ENCODE measurements around the gene TBC1D22A.

The TBC1D22A gene

DNA sequence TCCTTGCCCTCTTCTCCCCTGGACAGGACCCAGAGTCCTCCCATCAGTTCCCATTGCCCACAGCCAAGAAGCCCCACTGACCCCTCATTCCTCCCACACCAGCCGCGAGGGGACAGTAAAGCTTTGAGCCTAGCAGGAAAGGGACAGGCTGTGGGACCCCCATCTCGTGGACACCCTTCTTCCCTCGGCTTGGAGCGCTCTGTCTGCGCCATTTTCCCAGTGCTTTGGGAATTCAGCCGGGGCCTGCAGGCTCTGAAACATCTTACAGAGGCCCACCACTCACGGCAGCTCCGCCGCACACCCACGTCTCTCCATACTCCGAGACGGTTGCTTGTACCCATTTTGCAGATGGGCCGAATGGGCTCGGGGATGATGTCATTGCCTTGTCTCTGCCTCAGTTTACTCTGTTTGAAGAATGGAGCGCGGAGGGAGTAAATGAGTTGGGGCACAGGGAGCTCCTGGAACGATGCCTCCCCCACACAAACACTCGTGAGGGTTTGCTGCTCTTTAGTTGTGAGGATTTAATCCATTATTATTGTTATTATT, 447.7 kb downstream of the TBC1D22A start:
- DNase-seq, result no peak

DNA sequence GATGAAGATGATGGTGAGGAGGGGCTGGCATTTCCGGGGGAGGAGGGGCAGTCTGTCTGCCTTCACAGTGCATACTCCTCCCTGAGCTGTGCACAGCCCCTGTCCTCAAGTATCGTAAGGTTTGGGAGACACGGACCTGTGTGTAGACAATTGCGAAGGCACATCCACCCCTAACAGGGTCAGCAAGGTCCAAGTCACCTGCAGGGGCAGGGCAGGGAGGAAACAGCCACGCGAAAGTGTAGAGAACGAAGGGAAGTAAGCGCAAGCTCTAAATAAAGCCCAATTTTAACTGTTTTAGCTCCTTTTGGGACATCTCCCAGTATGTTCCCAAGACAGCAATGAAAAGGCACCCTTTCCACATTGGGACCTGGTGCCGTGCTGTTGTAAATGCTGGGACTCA, 448.2 kb downstream of the TBC1D22A start:
- no peak for DNase-seq

DNA sequence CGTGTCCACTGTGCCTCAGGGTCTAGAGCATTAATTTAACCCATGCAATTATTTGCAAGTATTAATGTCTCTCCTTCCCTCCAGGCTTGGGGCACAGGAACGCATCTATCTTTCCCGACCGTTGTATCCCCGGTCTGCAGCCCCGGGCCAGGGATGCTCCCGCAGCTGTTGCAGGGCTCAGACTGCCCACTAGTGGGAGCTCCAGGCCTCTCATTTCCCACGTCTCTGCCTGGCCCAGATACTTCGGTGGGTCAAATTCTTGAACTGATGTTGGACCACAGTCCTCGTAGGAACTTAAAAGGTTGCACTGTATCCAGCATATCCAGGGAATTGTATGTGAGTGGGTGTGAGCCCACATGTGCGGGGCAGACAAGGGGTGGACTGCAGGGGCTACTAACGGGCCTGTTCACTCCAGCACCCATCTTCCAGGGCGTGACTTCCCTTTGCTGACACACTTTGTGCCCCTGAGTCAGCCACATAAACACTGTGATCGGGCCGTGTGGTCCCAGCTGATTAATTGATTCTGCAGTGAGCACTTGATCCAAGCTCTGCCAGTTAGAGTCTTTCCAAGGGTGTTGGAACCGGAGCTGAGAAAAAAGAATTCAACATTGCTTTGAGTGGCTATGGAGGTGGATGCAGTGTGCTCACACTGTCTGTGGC, 451.3 kb downstream of the TBC1D22A start:
- DNase-seq, result no peak

DNA sequence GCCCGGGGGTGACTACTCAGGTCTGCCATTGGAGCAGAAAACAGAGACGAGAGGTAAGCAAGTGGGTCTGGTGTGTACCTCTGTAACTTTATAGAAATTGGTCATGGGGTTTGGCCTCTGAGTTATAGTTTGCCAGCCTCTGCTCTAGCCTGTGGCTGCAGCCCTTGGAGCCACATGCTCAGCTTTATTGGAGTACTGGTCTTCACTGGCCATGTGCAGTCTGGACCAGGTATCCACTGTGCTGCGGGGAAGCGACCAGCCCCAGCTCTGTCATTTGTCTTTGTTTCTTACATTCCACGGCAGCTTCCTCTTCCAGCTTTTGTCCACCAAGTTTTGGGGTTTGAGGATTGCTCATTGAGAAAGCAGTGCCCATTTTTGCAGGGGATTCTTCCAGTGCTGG, 453.4 kb downstream of the TBC1D22A start:
- DNase-seq, result no peak

DNA sequence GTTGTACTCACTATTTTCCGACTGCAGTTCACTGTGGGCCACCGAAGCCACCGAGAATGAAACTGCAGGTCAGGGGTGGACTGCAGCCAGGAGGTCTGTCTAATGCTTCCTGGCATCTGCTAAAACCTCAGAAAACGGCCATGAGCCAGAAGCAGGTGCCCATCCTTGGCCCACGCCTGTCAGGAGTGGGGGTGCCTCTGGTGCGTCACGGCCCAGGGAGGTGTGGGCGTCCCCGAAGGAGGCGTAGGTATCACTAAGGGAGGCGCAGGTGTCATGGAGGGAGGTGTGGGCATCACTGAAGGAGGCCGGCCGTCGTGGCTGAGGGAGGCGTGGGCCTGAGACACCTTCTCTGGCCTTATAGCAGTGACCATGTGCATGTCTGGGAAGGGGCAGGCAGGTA, 456.2 kb downstream of the TBC1D22A start:
- no peak for DNase-seq

DNA sequence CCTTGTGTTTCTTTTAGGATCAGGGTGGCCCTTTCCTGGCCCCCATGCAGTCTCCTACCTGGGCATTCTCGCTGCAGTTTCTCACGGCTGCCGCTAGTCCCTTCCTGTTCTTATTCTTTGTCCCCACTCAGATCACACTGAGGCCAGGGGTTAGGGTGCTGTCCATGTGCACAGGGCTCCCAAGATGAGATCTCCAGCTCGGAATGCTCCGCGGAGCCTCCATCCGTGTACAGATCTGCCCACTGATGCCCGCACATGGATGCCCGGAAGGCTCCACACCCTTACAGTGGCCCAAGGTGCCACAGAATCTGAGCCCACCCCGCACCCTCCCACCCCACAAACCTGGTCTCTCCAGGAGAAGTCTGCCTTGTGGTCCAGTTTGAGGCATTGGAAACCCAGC, 457.3 kb downstream of the TBC1D22A start:
- no peak for DNase-seq

DNA sequence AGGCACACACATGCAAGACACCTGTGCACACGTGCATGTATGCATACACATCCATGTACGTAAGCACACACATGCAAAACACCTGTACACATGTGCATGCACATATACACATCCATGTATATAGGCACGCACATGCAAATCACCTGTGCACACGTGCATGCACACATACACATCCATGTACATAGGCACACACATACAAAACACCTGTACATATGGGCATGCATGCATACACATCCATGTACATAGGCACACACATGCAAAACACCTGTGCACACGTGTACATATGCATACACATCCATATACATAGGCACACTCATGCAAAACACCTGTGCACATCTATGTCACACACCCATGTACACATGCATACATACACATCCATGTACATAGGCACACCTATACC, 458.3 kb downstream of the TBC1D22A start:
- DNase-seq, result no peak

DNA sequence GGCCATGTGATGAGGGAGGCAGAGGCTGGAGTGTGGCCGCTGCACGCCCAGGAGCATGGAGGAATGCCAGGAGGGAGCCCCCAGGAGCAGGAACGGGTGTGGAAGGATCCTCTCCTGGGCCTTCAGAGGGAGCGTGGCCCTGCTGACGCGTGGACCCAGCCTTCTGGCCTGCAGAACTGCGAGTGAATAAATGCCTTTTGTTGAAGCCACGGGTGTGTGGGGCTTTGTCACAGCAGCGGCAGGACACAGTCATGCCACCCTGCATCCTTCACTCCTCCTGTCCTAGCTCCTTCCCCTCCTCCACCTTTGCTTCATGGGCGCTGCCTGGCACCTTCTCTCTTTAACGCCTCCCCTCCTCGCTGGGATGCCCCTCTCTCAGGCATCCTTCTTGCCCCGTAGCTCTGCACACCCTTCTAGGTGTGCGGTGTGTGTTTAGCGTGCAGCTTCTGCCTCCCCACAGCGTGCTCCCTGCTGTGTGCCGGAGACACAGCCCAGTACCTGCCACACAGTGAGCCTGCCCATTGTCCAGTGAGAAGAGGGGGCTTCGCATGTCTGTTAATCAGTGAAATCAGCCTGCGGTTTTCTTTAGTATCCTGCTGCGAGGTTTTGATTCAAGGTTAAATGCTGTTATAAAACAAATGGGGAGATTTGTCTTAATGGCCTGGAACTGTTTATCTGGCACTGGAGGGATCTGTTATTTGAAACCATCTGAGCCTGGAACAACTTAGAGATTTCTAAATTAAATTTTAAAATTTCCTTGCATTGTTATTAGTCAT, 459.6 kb downstream of the TBC1D22A start:
- DNase-seq, result peak; percentile 91

Data from NCI-H748 treated with DMSO at 0.1 percent for 48 hours (cell line).